PC-3 (cell line): ENCODE data around the gene SFXN4. TPM values are rescaled to one million over a fixed set of nuclear protein-coding genes. Genes with fewer than 3 reads are reported as not detected.

ENCODE experiments used
- ATAC-seq: fragments of 200-7000 bp; cut with Tn5 transposase; 2 replicates; pipeline ENCODE4 v1.9.1; 2020; ENCODE audit warnings: mild to moderate bottlenecking, moderate library complexity
- BruUV-seq: library from RNA; stranded (reverse); fragments of 400-500 nt; replicated peaks from 2 replicates; lab custom pipeline; 2021; lab: Mats Ljungman, UMichigan
- CTCF ChIA-PET: fragments of 300-600 bp; sonication (Branson Sonifier 250); formaldehyde crosslinking; loops from one replicate; lab custom pipeline; 2022; ENCODE audit warnings: antibody characterized with exemption; lab: Charles Lee
- POLR2A ChIA-PET: fragments of 300-600 bp; sonication (Branson Sonifier 250); formaldehyde crosslinking; loops from one replicate; lab custom pipeline; 2022; ENCODE audit warnings: antibody characterized with exemption; ENCODE audit not compliant: unreplicated experiment; lab: Charles Lee
- DNase-seq: peaks from one replicate; pipeline ENCODE4 v3.0.0-alpha.2; 2015
- H2AFZ ChIP-seq: fragments of 300-600 bp; sonication (generic); 2 replicates; pipeline ENCODE4 v1.6.0; 2016; ENCODE audit warnings: antibody characterized with exemption, low read length
- H3F3A ChIP-seq: fragments of 300-600 bp; sonication (generic); one replicate; pipeline ENCODE4 v1.6.0; 2017; ENCODE audit warnings: antibody characterized with exemption, low read length, control low read depth, mild to moderate bottlenecking; ENCODE audit not compliant: unreplicated experiment
- H3K27ac ChIP-seq: fragments of 300-600 bp; sonication (generic); 2 replicates; pipeline ENCODE4 v1.5.1; 2016; ENCODE audit warnings: mild to moderate bottlenecking, low read length
- H3K27me3 ChIP-seq: fragments of 300-600 bp; sonication (generic); 2 replicates; pipeline ENCODE4 v1.6.1; 2016; ENCODE audit warnings: low read length, mixed read lengths
- H3K36me3 ChIP-seq: fragments of 300-600 bp; sonication (generic); 2 replicates; pipeline ENCODE4 v1.6.1; 2016; ENCODE audit warnings: low read depth, mixed run types, low read length, mixed read lengths
- H3K4me1 ChIP-seq: fragments of 300-600 bp; sonication (generic); 2 replicates; pipeline ENCODE4 v1.5.1; 2016; ENCODE audit warnings: low read length; ENCODE audit not compliant: insufficient read depth
- H3K4me2 ChIP-seq: fragments of 300-600 bp; sonication (generic); 2 replicates; pipeline ENCODE4 v1.6.0; 2016; ENCODE audit warnings: low read length
- H3K4me3 ChIP-seq: fragments of 300-600 bp; sonication (generic); 2 replicates; pipeline ENCODE4 v1.5.1; 2016; ENCODE audit warnings: mild to moderate bottlenecking, low read length, mixed read lengths
- H3K79me2 ChIP-seq: fragments of 300-600 bp; sonication (generic); 2 replicates; pipeline ENCODE4 v1.6.1; 2017; ENCODE audit warnings: low read length, mixed read lengths
- H3K9ac ChIP-seq: fragments of 300-600 bp; sonication (generic); 2 replicates; pipeline ENCODE4 v1.6.0; 2016; ENCODE audit warnings: mild to moderate bottlenecking, low read length
- H3K9me2 ChIP-seq: fragments of 300-600 bp; sonication (generic); replicated peaks from 2 replicates; pipeline ENCODE4 v1.6.1; 2016; ENCODE audit warnings: mixed run types, low read length, mixed read lengths
- H3K9me3 ChIP-seq: fragments of 300-600 bp; sonication (generic); 2 replicates; pipeline ENCODE4 v1.6.1; 2016; ENCODE audit warnings: low read length, mixed read lengths
- H4K20me1 ChIP-seq: fragments of 300-600 bp; sonication (generic); 2 replicates; pipeline ENCODE4 v1.6.1; 2016; ENCODE audit warnings: low read length, mixed read lengths
- CTCF ChIP-seq: fragments of 300-600 bp; sonication (generic); conservative IDR thresholded peaks from 2 replicates; pipeline ENCODE4 v1.5.1; 2017; ENCODE audit warnings: antibody characterized with exemption, low read depth, mild to moderate bottlenecking, low read length
- EZH2 ChIP-seq: fragments of 300-600 bp; sonication (generic); IDR thresholded peaks from one replicate; pipeline ENCODE4 v1.6.1; 2017; ENCODE audit warnings: antibody characterized with exemption, mild to moderate bottlenecking, low read length; ENCODE audit not compliant: unreplicated experiment
- EZH2phosphoT487 ChIP-seq: fragments of 300-600 bp; sonication (generic); IDR thresholded peaks from 2 replicates; pipeline ENCODE4 v1.6.1; 2018; ENCODE audit warnings: mild to moderate bottlenecking, antibody characterized with exemption, low read length, borderline replicate concordance
- intact Hi-C: fragments of 100-400 bp; cut with micrococcal nuclease; formaldehyde crosslinking; loops from 2 replicates; pipeline ENCODE4 v1.9.0; 2023
- total RNA-seq: library from RNA; depleted of rRNA; stranded (reverse); fragments of >200 nt; gene quantifications from 2 replicates; pipeline ENCODE4 v1.2.3, GENCODE V29; 2014

Gene SFXN4
- total RNA-seq, 1 experiment from 2014 or later: 32.8 TPM

- Histone ChIP-seq H3K9ac (no peak overlapping the region), H3K4me2 (no peak overlapping the region), H3K36me3 (no peaks in the 10 kb centered on the region; the same call in 1 of the 2 replicates), H2AFZ (no peak overlapping the region), H3K4me3 (no peak overlapping the region), H3F3A (no peaks in the 10 kb centered on the region), H3K4me1 (no peaks in the 10 kb centered on the region), H3K9me3 (no peaks in the 10 kb centered on the region), H3K27ac (no peak overlapping the region), H3K9me2 (no peaks in the 10 kb centered on the region), H3K79me2 (no peaks in the 10 kb centered on the region), H4K20me1 (no peaks in the 10 kb centered on the region), H3K27me3 (no peaks in the 10 kb centered on the region)
- ChIA-PET POLR2A (no interaction called here), CTCF (no interaction called here)
- DNase-seq (no peak), ATAC-seq (no peak)
- BruUV-seq: no TSS peak
- intact Hi-C loops: no loop called here
- TF ChIP-seq EZH2: no peak
- no peak for TF ChIP-seq CTCF
Observed at GRCh38 chr10:119135513-119135881, 30.0 kb downstream of the SFXN4 start.

- ATAC-seq (no peak), DNase-seq (no peak)
- ChIA-PET CTCF (no interaction called here), POLR2A (no interaction called here)
- H3K36me3 ChIP-seq: peaks cover 3% of the 10 kb centered on the region; the same call in 1 of the 2 replicates
- H3F3A ChIP-seq: no peaks in the 10 kb centered on the region
- TF ChIP-seq CTCF: no peak
- no peak for TF ChIP-seq EZH2
- no peak for TF ChIP-seq EZH2phosphoT487
- H3K27ac ChIP-seq: no peak overlapping the region
- no peak overlapping the region for H3K9ac ChIP-seq
- no peaks in the 10 kb centered on the region for H3K79me2 ChIP-seq
- intact Hi-C loops: no loop called here
- no peak overlapping the region for H3K4me2 ChIP-seq
- H3K9me2 ChIP-seq: no peaks in the 10 kb centered on the region
- H3K4me3 ChIP-seq: no peak overlapping the region
- H3K27me3 ChIP-seq: no peaks in the 10 kb centered on the region
- no peak overlapping the region for H2AFZ ChIP-seq
- no peaks in the 10 kb centered on the region for H4K20me1 ChIP-seq
- no TSS peak for BruUV-seq
- H3K9me3 ChIP-seq: no peaks in the 10 kb centered on the region
- no peaks in the 10 kb centered on the region for H3K4me1 ChIP-seq
Observed at GRCh38 chr10:119133949-119134348, 31.6 kb downstream of the SFXN4 start.

- no TSS peak for BruUV-seq
- Histone ChIP-seq H3K4me3 (no peak overlapping the region), H3K27me3 (no peaks in the 10 kb centered on the region), H3K9me2 (no peaks in the 10 kb centered on the region), H2AFZ (no peak overlapping the region), H3K9me3 (no peaks in the 10 kb centered on the region), H3K27ac (no peak overlapping the region), H3K4me1 (no peaks in the 10 kb centered on the region), H3K4me2 (no peak overlapping the region), H3K36me3 (peaks cover 3% of the 10 kb centered on the region; the same call in 1 of the 2 replicates), H3K9ac (no peak overlapping the region), H3F3A (no peaks in the 10 kb centered on the region), H4K20me1 (no peaks in the 10 kb centered on the region), H3K79me2 (no peaks in the 10 kb centered on the region)
- ATAC-seq (no peak), DNase-seq (no peak)
- TF ChIP-seq EZH2: no peak
- no peak for TF ChIP-seq CTCF
- intact Hi-C loops: no loop called here
- ChIA-PET CTCF (no interaction called here), POLR2A (no interaction called here)
Observed at GRCh38 chr10:119132521-119133345, 32.8 kb downstream of the SFXN4 start.
